ENCODE data around the gene KIF1A. TPM values are rescaled to one million over a fixed set of nuclear protein-coding genes. Genes with fewer than 3 reads are reported as not detected.

KIF1A gene
- total and polyA plus RNA-seq, 10 of the 15 experiments (the other 5 are each of a cell fraction or from before 2014, with no cell fraction given) = 0.04 to 0.95 (median 0.06) TPM; not detected in 5

GRCh38 chr2:240742602-240743095 is 77.4 kb downstream of the KIF1A start:
- TF ChIP-seq POLR2AphosphoS5 (IDR thresholded peaks at IDR 0.05; ENCODE audit: low read length) = no peak
- TF ChIP-seq EZH2 (IDR thresholded peaks at IDR 0.05; ENCODE audit: borderline replicate concordance, control insufficient read depth, low read depth, low read length) = no peak
- no peak for TF ChIP-seq PBX3 (IDR thresholded peaks at IDR 0.05; ENCODE audit: insufficient replicate concordance, low read depth, low read length)
- no peak for TF ChIP-seq NBN (IDR thresholded peaks at IDR 0.05)
- no peak for TF ChIP-seq CREB1 (IDR thresholded peaks at IDR 0.05; ENCODE audit: low read depth)
- no peak for TF ChIP-seq CREM (IDR thresholded peaks at IDR 0.05; ENCODE audit: low read depth)
- TF ChIP-seq CUX1 (IDR thresholded peaks at IDR 0.05; ENCODE audit: insufficient replicate concordance, low read depth, low read length) = no peak
- no peak for TF ChIP-seq JUNB (IDR thresholded peaks at IDR 0.05)
- TF ChIP-seq ASH2L (IDR thresholded peaks at IDR 0.05; ENCODE audit: borderline replicate concordance, low read depth) = no peak
- no peak for TF ChIP-seq BMI1 (IDR thresholded peaks at IDR 0.05; ENCODE audit: borderline replicate concordance)
- WGBS (ENCODE audit: insufficient coverage, insufficient replicate concordance, low lambda C conversion rate, missing lambda C conversion rate) = 39% methylated on average over 10 of the region's 13 CpGs

More at GRCh38 chr2:240742602-240743095, 77.4 kb downstream of the KIF1A start:
- BruUV-seq (replicated peaks) = no TSS peak
- no peak for DNase-seq (ENCODE audit: low read depth, low spot score)
- no peak overlapping the region for H3K4me2 ChIP-seq (ENCODE audit: control insufficient read depth, insufficient read depth)
- H3K4me1 ChIP-seq (ENCODE audit: control insufficient read depth, insufficient read depth, low read length) = no peaks in the 10 kb centered on the region
- no peaks in the 10 kb centered on the region for H3K9me3 ChIP-seq (replicated peaks; ENCODE audit: control insufficient read depth, insufficient read depth, low read length)
- ChIA-PET POLR2A (no interaction called here), CTCF (no interaction called here), RAD21 (ENCODE audit: unreplicated experiment) (interaction anchor here (0.6 kb wide), 1 partner anchor 134 kb away, joined by 3 read pairs; no protein-coding TSS in a partner anchor), SMC1A (ENCODE audit: uncharacterized antibody, unreplicated experiment) (no interaction called here)
- no peak overlapping the region for H2AFZ ChIP-seq (ENCODE audit: control insufficient read depth, low read depth, low read length)
- in situ Hi-C loops (cut with MboI) (no loop called here), intact Hi-C loops (cut with micrococcal nuclease; ENCODE audit: unreplicated experiment) (no loop called here)
- no peaks in the 10 kb centered on the region for H4K20me1 ChIP-seq (ENCODE audit: control insufficient read depth, insufficient read depth)
- no peak overlapping the region for H3K4me3 ChIP-seq
- no peak overlapping the region for H3K27ac ChIP-seq (ENCODE audit: control insufficient read depth, insufficient read depth)
- no peak overlapping the region for H3K9ac ChIP-seq (ENCODE audit: control insufficient read depth, insufficient read depth, low read length)
- ATAC-seq = no peak
- H3K79me2 ChIP-seq (ENCODE audit: control insufficient read depth, insufficient read depth, low read length) = no peaks in the 10 kb centered on the region
- peaks cover 0 to 6% of the 10 kb centered on the region in 2 experiments; a peak in 3 of 4 replicates for H3K27me3 ChIP-seq (replicated peaks in 1 of 2; ENCODE audit: control insufficient read depth in 2 of 2, insufficient read depth in 2 of 2, low read length in 1 of 2)
- H3K36me3 ChIP-seq (ENCODE audit: control insufficient read depth in 2 of 2, insufficient read depth in 2 of 2, low read length in 1 of 2) = no peaks in the 10 kb centered on the region
- no peak for FAIRE-seq
